Hepatocyte (in vitro differentiated cells): Measurements from ENCODE around the gene SLC19A3. TPM values are rescaled to one million over a fixed set of nuclear protein-coding genes. Genes with fewer than 3 reads are reported as not detected.

Experiments used
- DNase-seq: peaks from one replicate; pipeline ENCODE4 v3.0.0-alpha.2; 2016; ENCODE audit warnings: low spot score
- H2AFZ ChIP-seq: fragments of 200-600 bp; sonication (generic); 2 replicates; pipeline ENCODE4 v1.6.0; 2016; ENCODE audit warnings: antibody characterized with exemption, mild to moderate bottlenecking
- H3K27ac ChIP-seq: fragments of 200-600 bp; sonication (generic); 2 replicates; pipeline ENCODE4 v1.5.1; 2016; ENCODE audit warnings: mild to moderate bottlenecking
- H3K27me3 ChIP-seq: fragments of 200-600 bp; sonication (generic); 2 replicates; pipeline ENCODE4 v1.6.1; 2016
- H3K36me3 ChIP-seq: fragments of 200-600 bp; sonication (generic); replicated peaks from 2 replicates; pipeline ENCODE4 v1.5.1; 2016; ENCODE audit warnings: low read depth; ENCODE audit not compliant: insufficient read depth
- H3K4me1 ChIP-seq: fragments of 200-600 bp; sonication (generic); 2 replicates; pipeline ENCODE4 v1.5.1; 2016; ENCODE audit warnings: mild to moderate bottlenecking, moderate library complexity; ENCODE audit not compliant: insufficient read depth
- H3K4me2 ChIP-seq: fragments of 200-600 bp; sonication (generic); 2 replicates; pipeline ENCODE4 v1.6.0; 2016
- H3K4me3 ChIP-seq: fragments of 200-600 bp; sonication (generic); 2 replicates; pipeline ENCODE4 v1.5.1; 2016; ENCODE audit warnings: mild to moderate bottlenecking
- H3K79me2 ChIP-seq: fragments of 200-600 bp; sonication (generic); 2 replicates; pipeline ENCODE4 v1.6.0; 2017; ENCODE audit warnings: mild to moderate bottlenecking
- H3K9me2 ChIP-seq: fragments of 200-600 bp; sonication (generic); replicated peaks from 2 replicates; pipeline ENCODE4 v1.6.0; 2017; ENCODE audit warnings: mild to moderate bottlenecking; ENCODE audit not compliant: insufficient read depth
- H3K9me3 ChIP-seq: fragments of 200-600 bp; sonication (generic); 2 replicates; pipeline ENCODE4 v1.5.1; 2016; ENCODE audit warnings: low read depth, mild to moderate bottlenecking
- H4K20me1 ChIP-seq: fragments of 200-600 bp; sonication (generic); 2 replicates; pipeline ENCODE4 v1.6.0; 2016; ENCODE audit warnings: mild to moderate bottlenecking; ENCODE audit not compliant: insufficient read depth, poor library complexity, severe bottlenecking
- EZH2 ChIP-seq: fragments of 200-600 bp; sonication (generic); IDR thresholded peaks from 2 replicates; pipeline ENCODE4 v1.6.1; 2016; ENCODE audit warnings: antibody characterized with exemption, mild to moderate bottlenecking, borderline replicate concordance
- EZH2phosphoT487 ChIP-seq: fragments of 200-600 bp; sonication (generic); IDR thresholded peaks from one replicate; pipeline ENCODE4 v1.6.1; 2018; ENCODE audit warnings: antibody characterized with exemption, mild to moderate bottlenecking, low read depth, moderate library complexity; ENCODE audit not compliant: unreplicated experiment, severe bottlenecking
- WGBS: methylation state at CpG from one replicate; pipeline ENCODE4 v1.1.6; 2016; ENCODE audit warnings: low lambda C conversion rate; ENCODE audit errors: missing lambda C conversion rate; 5-methylcytosine and 5-hydroxymethylcytosine counted together
- polyA plus RNA-seq: library from polyadenylated mRNA; unstranded; fragments of >200 nt; fragmentation: Nextera tagmentation; extraction: Ambion mirVana; gene quantifications from 2 replicates; pipeline ENCODE4 v1.2.1, GENCODE V29; 2016
- total RNA-seq: library from RNA; depleted of rRNA; stranded (reverse); fragments of >200 nt; gene quantifications from 2 replicates; pipeline ENCODE4 v1.2.3, GENCODE V29; 2014
- TF ChIP-seq, protein P1 (sequence below): fragments of 200-600 bp; sonication (generic); IDR thresholded peaks from 2 replicates; pipeline ENCODE4 v1.5.1; 2016; ENCODE audit warnings: antibody characterized with exemption, mild to moderate bottlenecking; ENCODE audit not compliant: poor library complexity

The SLC19A3 gene
- total and polyA plus RNA-seq, 2 experiments from 2014 or later, result 15.5 to 19.7 TPM

DNA sequence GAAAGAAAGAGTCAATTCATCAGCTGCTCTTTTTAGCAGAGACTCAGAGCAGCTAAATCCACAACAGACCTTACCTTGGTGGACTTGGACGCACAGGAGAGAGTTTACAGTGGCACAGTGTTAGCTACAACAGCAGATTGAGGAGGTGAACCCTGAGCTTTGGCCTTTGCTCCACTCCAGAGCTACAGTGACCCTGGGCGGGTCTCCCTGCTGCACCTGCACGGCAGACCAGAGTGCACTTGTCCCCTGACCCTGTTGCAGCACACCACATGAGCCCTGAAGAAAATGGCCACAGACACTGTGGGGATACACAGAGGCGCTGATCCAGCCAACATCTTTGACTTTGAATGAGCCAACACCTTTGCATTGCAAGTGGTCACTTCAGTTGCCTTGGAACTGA is 11.0 kb downstream of the SLC19A3 start:
- peak; percentile 23 for DNase-seq
- H3K27ac ChIP-seq, result peak overlapping the region; percentile 37
- no peaks in the 10 kb centered on the region for H3K27me3 ChIP-seq
- no peak overlapping the region for H3K4me2 ChIP-seq
- H4K20me1 ChIP-seq, result no peaks in the 10 kb centered on the region
- no peaks in the 10 kb centered on the region for H3K9me2 ChIP-seq
- H3K9me3 ChIP-seq, result no peaks in the 10 kb centered on the region
- H3K4me3 ChIP-seq, result no peak overlapping the region
- WGBS, result 67% methylated on average over 4 of the region's 4 CpGs
- H3K4me1 ChIP-seq, result peaks cover 17% of the 10 kb centered on the region
- no peaks in the 10 kb centered on the region for H3K36me3 ChIP-seq
- H3K79me2 ChIP-seq, result peaks cover 20% of the 10 kb centered on the region
- TF ChIP-seq EZH2 (no peak), EZH2phosphoT487 (no peak)
- TF ChIP-seq, protein P1, sequence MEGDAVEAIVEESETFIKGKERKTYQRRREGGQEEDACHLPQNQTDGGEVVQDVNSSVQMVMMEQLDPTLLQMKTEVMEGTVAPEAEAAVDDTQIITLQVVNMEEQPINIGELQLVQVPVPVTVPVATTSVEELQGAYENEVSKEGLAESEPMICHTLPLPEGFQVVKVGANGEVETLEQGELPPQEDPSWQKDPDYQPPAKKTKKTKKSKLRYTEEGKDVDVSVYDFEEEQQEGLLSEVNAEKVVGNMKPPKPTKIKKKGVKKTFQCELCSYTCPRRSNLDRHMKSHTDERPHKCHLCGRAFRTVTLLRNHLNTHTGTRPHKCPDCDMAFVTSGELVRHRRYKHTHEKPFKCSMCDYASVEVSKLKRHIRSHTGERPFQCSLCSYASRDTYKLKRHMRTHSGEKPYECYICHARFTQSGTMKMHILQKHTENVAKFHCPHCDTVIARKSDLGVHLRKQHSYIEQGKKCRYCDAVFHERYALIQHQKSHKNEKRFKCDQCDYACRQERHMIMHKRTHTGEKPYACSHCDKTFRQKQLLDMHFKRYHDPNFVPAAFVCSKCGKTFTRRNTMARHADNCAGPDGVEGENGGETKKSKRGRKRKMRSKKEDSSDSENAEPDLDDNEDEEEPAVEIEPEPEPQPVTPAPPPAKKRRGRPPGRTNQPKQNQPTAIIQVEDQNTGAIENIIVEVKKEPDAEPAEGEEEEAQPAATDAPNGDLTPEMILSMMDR, result no peak
- H2AFZ ChIP-seq, result no peak overlapping the region

GRCh38 chr2:227703961-227704360 is 13.9 kb downstream of the SLC19A3 start:
- DNase-seq, result no peak
- Histone ChIP-seq H2AFZ (no peak overlapping the region), H3K4me2 (no peak overlapping the region), H3K4me1 (peaks cover 18% of the 10 kb centered on the region), H3K9me3 (no peaks in the 10 kb centered on the region), H3K4me3 (no peak overlapping the region), H3K9me2 (no peaks in the 10 kb centered on the region), H3K27me3 (no peaks in the 10 kb centered on the region), H4K20me1 (no peaks in the 10 kb centered on the region), H3K27ac (peak overlapping the region; percentile 81), H3K36me3 (no peaks in the 10 kb centered on the region), H3K79me2 (peaks cover 3% of the 10 kb centered on the region)
- 88% methylated on average over 3 of the region's 3 CpGs for WGBS
- TF ChIP-seq EZH2 (no peak), EZH2phosphoT487 (no peak)
- TF ChIP-seq, protein P1, result no peak

DNA sequence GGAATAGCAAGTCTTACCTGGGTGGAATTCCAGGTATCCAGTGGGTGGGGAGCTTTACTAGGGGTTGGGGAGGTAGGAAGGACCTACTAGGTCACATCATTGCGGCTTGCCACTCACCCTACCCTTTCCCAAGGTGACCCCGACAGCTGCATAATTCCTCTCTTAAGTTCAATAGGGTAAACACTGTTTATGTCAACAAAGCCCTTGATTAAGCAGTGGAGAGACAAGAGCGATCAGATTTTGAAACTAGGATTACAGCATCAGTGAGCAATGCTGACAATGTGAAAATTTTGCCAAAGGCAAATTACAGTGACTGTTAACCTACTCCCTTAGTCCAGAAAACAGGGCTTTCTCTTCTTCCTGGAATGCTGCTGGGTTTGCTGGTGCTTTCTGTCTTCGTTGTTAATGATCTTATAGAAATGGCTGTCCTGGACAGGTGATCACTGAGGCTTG is 14.5 kb downstream of the SLC19A3 start:
- Histone ChIP-seq H3K9me3 (no peaks in the 10 kb centered on the region), H3K27me3 (no peaks in the 10 kb centered on the region), H3K4me2 (peak overlapping the region; percentile 30), H3K9me2 (no peaks in the 10 kb centered on the region), H3K36me3 (no peaks in the 10 kb centered on the region), H4K20me1 (no peaks in the 10 kb centered on the region), H2AFZ (no peak overlapping the region), H3K79me2 (peaks cover 3% of the 10 kb centered on the region), H3K27ac (peak overlapping the region; percentile 81), H3K4me1 (peaks cover 18% of the 10 kb centered on the region), H3K4me3 (no peak overlapping the region)
- 23% methylated on average over 4 of the region's 4 CpGs for WGBS
- peak; percentile 42 for DNase-seq
- TF ChIP-seq, protein P1, result no peak
- TF ChIP-seq EZH2, result no peak
- TF ChIP-seq EZH2phosphoT487, result no peak

DNA sequence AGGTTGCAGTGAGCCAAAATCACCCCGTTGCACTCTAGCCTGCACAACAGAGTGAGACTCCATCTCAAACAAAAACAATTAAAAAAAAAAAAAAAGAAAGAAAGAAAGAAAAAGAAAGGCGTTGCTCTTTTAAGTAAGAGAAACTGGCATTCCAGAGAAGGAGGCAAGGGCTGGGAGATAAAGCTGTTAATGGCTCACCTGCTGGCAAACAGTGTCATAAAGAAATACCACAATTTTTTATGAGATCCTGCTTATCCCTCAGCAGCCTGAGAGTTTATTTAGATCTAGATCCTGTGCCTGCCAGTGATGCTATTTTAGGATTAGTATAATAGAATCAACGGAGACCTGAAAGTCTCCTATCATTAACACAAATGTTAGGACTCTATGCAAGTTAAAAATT is 16.3 kb downstream of the SLC19A3 start:
- peak; percentile 32 for DNase-seq
- no peaks in the 10 kb centered on the region for H3K9me3 ChIP-seq
- no peak for TF ChIP-seq EZH2phosphoT487
- TF ChIP-seq, protein P1, result no peak
- TF ChIP-seq EZH2, result no peak
- no peak overlapping the region for H2AFZ ChIP-seq
- H3K79me2 ChIP-seq, result no peaks in the 10 kb centered on the region
- H4K20me1 ChIP-seq, result no peaks in the 10 kb centered on the region
- H3K27me3 ChIP-seq, result no peaks in the 10 kb centered on the region
- H3K4me3 ChIP-seq, result no peak overlapping the region
- H3K36me3 ChIP-seq, result no peaks in the 10 kb centered on the region
- WGBS, result 39% methylated on average over 3 of the region's 3 CpGs
- peak overlapping the region; percentile 59 for H3K27ac ChIP-seq
- no peaks in the 10 kb centered on the region for H3K9me2 ChIP-seq
- peaks cover 18% of the 10 kb centered on the region for H3K4me1 ChIP-seq
- H3K4me2 ChIP-seq, result no peak overlapping the region
